Body of pancreas (tissue), 4 donors: ENCODE measurements around the gene ZNF236.

Experiments
- POLR2A ChIP-seq, 3 donors: fragments of 450-650 bp; IDR thresholded peaks; one replicate each; pipeline ENCODE4 v1.6.1; 2016; ENCODE audit warnings: antibody characterized with exemption in 3 of 3, mild to moderate bottlenecking in 2 of 3
- TF ChIP-seq, protein P1 (sequence below), 7 experiments: fragments of 450-650 bp in 4 of 7; fragments of 200-600 bp in 3 of 7; sonication (generic) in 3 of 7; IDR thresholded peaks; one replicate each; pipeline ENCODE4 v1.5.1; 2016 to 2019; ENCODE audit warnings: antibody characterized with exemption in 7 of 7

DNA sequence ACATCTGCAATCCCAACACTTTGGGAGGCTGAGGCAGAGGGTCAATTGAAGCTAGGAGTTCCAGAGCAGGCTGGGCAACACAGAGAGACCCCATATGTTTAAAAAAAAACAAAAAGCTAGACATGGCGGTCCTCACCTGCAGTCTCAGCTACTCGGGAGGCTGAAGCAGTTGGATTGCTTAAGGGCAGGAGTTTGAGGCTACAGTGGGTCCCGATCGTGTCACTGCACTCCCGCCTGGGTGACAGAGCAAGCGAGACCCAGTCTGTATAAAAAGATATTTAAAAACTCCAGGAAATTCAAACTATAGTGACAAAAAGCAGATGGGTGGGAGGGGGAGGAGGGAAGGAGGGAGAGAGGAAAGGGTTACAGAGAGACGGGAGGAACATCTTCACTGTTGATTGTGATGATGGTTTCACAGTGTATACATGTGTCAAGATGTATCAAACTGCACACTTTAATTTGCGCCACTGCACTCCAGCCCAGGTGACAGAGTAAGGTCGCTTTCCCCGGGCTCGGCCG is 942 bp upstream of the ZNF236 start:
- TF ChIP-seq POLR2A (IDR thresholded peaks at IDR 0.05): no peak
- TF ChIP-seq, protein P1, sequence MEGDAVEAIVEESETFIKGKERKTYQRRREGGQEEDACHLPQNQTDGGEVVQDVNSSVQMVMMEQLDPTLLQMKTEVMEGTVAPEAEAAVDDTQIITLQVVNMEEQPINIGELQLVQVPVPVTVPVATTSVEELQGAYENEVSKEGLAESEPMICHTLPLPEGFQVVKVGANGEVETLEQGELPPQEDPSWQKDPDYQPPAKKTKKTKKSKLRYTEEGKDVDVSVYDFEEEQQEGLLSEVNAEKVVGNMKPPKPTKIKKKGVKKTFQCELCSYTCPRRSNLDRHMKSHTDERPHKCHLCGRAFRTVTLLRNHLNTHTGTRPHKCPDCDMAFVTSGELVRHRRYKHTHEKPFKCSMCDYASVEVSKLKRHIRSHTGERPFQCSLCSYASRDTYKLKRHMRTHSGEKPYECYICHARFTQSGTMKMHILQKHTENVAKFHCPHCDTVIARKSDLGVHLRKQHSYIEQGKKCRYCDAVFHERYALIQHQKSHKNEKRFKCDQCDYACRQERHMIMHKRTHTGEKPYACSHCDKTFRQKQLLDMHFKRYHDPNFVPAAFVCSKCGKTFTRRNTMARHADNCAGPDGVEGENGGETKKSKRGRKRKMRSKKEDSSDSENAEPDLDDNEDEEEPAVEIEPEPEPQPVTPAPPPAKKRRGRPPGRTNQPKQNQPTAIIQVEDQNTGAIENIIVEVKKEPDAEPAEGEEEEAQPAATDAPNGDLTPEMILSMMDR (IDR thresholded peaks at IDR 0.05): no peak
